Fibroblast of gingiva (primary cell): ENCODE data around the gene OSTF1.

Experiments
- DNase-seq: peaks from one replicate; pipeline ENCODE4 v3.0.0-alpha.2; 2011; ENCODE audit warnings: low read depth

Gene OSTF1

DNA sequence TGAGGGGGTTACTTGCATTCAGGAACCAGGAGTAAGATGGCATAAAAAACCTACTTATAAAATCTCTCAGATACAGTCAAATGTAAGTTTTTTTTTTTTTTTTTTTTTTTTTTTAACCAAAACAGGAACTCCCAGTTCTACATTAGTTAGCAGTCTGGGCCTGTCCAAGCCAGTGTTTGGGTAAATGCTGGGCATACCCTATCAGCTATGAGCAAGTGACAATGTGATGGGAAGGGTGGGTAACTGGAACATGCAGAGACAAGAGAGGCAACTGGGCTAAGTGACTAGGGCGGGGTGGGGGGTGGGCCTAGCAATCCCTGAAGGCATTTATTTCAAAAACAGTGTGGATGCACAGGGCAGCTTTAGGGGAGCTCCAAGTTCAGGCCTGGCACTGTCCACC lies 2.7 kb upstream of the OSTF1 start:
- DNase-seq: no peak

DNA sequence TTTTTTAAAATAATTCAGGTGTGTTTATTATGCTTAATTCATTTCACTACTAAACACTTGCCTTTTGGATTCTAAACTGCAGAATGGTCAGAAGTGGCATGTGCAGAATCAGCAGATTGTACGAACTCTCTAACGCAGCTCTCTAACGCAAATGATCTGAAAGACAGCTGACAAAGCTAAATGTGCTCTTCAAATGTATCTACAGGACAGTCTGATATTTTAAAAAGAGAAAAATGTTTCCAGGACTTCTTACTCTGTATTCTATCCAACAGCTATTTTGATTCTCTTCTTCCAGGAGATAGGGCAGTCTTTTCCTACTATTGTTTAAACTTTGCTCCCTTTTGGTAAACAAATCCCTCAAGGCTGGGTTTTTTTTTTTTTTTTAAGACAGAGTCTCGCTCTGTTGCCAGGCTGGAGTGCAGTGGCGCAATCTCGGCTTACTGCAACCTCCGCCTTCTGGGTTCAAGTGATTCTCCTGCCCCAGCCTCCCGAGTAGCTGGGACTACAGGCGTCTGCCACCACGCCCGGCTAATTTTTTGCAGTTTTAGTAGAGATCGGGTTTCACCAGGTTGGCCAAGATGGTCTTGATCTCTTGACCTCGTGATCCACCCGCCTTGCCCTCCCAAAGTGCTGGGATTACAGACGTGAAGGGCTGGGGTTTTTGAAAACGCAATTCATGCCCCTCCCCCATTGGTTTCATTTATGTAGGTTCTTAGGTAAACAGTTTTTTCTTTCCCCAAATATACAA lies 1.6 kb upstream of the OSTF1 start:
- peak; percentile 13 for DNase-seq

DNA sequence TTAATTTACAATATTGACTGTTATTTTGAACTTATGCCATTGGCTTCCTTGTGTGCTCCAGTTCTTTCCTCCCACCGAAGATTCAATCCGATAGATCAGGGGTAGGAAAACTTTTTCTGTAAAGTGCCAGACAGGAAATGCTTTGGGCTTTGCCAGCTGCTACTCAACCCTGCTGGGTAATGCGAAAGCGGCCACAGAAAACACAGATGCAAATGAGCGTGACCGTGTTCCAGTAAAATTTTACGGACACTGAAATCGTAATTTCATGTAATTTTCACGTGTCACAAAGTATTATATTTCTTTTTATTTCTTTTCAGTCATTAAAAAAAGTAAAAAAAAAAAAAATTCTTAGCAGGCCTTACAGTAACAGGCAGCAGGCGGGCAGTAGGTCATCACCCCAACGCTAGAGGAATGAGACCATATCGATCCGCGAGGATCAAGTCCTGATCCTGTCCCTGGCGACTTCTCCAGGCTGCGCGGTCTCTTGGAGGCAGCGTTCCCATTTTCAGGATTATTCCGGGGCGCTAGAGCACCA lies 958 bp upstream of the OSTF1 start:
- DNase-seq: peak; percentile 65

DNA sequence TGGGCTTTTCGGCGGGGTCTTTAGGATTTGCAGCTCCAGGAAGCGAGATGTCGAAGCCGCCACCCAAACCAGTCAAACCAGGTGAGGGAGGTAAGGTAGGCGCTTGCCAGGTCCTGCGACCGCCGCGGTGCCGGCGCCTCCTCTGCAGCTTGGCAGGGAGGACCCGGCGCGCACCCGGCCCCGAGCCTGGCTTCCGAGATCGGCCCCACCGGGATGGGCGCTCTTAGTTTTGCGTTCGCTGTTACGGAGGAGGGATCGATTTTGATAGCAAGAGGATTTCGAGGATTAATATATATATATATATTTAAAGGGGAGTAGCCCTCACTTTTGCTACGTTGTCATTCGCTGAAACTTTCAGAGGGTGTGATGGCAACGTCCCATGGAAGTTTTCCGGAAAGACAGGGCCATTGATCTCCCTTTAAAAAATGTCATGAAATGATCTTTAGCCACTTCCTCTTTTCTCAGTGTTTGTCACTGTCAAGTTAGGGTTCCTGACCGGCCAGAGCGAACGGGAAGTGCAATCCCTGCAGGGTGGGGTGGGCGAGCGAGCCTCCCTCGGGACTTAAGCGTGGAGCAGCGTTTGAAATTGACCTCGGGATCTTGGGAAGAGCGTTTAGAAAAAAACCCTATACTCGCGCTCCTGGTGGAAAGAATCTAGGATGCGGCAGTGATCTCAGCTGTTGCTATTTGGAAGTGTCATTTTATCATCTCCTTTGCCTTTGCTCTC lies 495 bp downstream of the OSTF1 start:
- peak; percentile 72 for DNase-seq

DNA sequence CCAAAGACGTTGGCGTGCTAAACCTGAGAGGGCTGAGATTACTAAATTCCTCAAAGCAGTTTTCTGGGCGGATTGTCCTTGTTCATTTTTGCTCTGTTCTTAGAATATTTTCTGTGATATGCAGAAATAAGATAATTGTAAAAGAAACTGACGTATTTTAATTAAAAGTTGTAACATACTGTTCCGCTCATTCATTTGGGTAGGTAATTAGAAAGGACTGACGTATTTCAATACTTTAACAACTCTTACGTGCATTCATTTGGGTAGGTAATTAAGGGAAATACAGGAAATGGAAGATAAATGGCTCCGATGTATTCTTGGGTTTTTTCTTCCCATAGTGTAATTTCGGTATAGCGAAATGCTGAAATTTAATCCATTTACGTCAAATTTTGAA lies 1.1 kb downstream of the OSTF1 start:
- DNase-seq: no peak

DNA sequence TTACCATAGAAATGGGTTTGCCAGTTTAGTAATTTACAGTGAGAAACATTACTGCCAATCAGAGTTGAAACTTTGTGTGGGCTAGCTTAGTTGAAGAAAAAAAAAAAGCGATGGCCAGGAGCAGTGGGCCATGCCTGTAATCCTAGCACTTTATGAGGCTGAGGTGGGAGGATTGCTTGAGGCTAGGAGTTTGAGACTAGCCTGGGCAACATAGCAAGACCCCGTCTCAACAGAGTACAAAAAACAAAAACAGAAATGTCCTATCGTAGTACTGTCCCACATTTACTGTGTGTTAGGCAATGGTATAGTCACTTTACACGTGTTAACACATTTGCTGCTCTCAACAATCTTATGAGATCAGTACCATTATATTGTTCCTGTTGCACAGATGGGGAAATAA lies 2.3 kb downstream of the OSTF1 start:
- no peak for DNase-seq

DNA sequence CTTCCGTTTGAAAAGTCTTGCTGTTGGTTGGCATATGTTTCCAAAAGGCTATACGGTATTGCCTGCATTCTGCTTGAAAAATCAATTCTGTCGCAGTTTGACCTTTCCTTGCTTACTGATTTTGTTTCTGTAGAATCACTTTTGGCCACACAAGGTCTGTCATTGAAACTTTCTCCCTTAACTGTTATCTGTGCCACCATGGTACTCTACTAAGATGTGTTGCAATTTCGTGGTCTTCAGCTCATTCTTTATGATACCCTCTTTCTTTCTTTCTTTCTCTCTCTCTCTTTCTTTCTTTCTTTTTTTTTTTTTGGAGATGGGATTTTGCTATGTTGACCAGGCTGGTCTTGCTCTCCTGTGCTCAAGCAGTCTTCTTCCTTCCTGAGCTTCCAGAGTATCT lies 4.5 kb downstream of the OSTF1 start:
- DNase-seq: no peak

DNA sequence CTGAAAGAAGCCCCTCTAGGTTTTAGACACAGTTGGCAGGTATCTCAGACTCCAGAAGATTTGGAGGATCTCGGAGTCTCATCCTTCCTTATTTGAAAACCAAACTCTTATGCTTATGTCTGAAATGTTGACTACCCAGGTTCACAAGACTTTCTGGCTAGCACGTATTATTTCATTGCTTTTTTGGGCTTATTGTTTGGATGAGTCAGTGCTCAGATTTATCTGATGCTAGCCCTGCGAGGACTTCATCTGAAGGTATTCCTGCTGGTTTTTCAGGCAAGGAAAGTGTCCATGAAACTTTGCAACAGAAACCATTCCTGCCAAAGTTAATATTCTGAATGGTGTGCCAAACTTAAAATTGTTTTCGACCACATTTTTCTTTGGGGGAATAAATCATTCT lies 8.5 kb downstream of the OSTF1 start:
- DNase-seq: no peak

DNA sequence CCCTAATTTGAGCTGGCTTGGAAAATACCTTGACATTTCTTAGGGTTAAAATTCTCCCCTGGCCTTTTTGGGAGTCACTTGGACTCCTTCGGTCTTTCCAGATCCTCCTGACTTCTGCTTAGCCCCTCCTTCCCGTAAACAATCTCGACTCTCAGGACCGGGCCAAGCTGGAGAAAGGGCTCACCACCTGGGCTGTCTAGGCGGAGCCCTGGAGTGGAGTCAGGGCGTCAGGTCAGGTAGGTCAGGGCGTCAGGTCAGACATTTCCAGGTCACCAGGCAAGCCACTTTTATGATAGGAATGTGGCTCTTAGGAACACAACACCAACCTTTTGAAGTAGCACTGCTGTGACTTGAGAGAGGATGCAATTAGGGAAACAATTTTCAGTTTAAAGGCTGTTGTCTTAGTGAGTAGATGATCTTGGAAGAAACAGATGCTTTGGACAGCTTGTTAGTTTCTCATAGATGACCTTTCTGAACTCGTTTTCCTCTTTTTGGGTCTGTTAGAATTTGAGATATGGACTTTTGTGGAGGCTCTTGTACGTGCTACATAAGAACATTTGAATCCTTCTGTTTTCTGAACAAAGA lies 12.8 kb downstream of the OSTF1 start:
- DNase-seq: no peak

DNA sequence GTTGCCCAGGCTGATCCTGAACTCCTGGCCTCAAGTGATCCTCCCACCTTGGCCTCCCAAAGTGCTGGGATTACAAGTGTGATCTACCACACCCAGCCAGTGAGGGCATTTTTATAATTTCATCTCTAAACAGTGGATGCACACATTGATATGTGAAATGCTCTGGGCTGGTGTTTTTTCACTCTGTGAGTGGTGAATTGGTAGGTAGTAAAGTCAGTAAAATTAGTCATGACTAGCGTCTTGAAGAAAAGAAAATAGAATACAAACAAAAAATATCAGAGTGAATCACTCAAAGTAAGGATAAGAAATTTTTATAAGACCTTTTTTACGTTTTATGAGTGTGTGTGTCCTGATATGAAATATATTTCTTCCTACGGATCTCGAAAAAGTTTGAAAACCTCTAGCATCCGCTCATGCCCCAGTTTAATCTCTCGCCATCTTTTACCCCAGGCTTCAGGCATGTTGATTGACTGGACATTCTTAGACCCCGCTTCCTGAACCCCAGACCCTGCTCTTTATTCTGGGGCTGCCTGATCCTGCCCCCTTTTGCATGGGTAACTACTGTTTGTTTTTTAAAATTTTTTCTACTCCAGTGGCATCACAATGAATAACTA lies 14.0 kb downstream of the OSTF1 start:
- DNase-seq: no peak

DNA sequence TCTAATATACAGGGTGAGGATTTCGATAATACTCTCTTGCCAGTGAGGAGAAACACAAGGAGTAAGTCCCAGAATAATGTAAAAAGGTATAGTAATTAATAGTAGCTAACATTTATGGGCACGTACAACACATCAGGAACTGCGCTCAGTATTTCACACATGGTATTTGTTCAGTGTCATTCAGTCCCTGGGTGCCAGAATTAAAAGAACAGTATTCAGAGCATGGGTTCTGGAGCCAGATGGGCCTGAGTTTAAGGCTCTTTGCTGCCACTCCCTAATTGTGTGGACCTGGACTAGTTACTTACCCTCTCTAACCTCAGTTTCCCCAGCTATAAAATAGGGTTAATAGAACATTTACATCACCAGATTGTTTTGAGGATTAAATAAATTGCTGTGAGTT lies 16.3 kb downstream of the OSTF1 start:
- DNase-seq: no peak

DNA sequence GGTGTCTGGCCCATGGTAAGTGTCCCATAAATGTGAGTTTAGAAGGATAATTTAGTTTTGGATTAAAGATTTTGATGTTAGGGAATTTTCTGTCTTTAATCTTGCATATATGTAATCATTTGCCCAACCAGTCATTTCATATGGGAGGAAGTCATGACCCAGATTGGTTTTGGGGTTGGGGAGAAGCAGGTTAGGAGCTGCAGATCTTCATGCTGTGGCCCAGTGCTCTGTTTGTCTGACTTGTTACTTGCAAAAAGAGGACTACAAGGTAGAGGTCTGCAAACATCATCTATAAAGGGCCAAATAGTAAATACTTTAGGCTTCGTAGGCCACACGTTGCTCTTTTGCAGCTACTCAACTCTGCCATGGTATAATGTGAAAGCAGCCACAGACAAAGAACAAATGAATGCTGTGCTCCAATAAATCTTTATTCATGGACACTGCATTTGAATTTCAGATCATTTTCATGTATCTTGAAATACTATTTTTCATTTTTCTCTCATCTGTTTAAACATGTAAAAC lies 16.8 kb downstream of the OSTF1 start:
- no peak for DNase-seq

DNA sequence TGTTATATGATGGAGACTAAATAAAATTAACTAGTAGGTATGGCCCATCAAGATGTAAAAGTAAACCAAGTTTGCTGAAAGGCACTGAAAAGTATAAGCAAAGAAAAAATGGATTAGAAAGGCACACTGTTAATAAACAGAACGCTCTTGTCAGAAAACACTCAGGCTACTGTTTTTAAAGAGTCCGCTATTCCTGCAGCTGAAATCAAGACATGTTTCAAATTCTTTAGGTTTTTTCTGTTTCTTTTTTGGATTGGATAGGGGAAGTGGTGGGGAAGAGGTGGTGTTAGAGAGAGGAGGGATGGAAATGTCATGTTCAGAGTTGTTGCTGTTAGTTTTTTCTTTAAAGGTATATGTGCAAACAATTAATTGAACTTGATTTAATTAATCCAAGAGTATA lies 17.5 kb downstream of the OSTF1 start:
- no peak for DNase-seq

DNA sequence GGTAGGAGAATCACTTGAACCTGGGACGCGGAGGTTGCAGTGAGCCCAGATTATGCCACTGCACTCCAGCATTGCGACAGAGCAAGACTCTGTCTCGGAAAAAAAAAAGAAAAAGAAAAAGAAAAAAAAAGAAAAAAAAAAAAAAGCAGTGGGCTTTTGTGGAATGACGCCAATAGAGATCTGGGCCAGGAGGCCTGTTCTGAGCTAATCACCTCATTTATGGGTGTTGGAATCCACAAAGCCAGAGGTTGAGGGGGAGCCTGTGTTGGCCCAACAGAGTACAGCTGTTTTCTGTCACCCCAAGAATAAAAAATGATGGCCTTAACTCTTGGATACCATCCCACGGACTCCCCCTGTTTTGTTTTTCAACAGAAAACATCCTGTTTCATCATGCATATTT lies 18.5 kb downstream of the OSTF1 start:
- no peak for DNase-seq

DNA sequence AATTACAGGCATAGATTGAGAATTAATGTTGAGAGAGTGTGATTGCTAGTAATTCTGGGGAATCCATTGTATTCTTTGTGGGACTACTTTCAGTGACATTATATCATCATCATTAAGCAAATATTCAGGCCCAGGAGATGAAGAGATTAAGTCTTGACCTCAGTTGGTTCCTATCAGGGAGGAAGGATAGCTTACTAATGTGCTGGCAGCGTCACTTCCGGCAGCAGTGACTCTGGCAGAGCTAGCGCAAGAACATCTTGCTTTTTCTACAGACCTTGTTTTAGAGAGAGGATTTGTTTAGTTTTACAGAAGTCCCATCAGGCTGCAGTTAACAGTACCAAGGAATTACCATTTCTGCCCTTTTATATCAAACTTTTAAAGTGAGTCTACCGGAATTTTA lies 20.3 kb downstream of the OSTF1 start:
- DNase-seq: peak; percentile 29

DNA sequence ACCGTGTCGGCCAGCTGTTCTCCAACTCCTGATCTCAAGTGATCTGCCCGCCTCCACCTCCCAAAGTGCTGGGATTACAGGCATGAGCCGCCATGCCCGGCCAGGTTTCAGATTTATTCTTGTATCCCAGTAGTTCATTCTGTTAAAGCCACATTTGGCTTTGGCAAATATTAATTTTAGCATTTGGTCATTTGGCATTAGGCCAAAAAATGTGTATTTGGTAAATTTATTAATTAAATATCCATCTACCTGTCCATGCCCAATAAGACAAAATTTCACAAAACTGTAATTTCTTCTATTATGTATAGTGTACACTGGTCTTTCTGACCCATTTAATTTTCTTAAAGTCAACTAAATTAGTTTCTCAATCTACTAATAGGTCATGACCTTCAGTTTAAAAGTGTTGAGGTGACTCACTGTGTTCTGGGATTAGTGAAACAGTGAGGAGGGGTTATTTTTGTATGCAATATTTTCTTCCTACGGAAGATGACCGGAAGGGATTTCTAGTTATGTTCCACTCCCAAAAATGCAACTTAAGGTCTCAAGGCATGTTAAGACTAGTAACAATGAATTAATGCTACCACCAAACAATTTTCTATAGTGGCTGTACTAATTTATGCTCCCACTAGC lies 21.0 kb downstream of the OSTF1 start:
- DNase-seq: no peak

DNA sequence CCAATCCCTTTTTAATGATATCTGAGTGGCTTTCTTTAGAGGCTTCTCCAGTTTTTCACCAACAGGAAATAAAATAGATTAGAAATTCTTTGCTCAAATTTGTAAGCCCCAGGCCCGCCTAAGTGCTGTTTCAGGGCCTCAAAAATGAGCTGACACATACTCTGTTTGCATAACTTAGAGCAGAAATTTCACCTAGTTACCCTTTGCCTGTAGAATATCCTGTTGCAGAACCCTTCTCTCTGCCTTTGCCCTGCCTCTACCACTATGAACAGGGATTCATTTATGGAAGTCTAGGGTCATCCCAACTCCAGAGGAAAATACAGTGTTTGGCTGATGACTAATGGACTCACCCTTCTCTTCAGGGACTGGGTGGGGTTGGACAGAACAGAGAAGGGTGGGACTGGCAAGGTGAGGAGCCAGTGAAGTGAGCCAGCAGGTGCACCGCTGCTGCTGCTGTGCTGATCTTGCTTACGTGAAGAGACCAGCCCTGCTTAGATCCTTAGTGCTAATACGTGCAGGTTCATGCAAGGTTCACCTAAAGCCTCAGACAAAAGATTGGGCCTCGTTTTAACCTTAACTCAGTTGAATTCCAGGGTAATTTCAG lies 22.8 kb downstream of the OSTF1 start:
- no peak for DNase-seq

DNA sequence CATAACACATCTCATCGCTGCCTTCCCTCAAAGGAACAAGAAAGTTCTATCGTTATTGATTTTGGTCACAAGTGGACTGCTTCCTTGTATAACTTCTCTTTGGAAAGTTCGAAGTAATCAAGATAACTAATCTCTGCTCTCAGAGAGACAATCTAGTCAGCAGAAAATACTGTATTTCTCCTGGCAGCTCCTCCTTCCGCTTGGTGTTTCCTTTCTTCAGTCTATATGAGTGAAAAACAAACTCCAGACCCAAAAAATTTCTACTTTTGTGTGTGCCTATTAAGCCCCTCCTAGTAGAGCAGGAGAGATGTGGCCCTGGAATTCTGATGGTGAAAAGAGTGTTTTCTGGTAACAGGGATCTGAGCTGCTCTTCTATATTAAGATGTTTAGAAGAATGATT lies 24.5 kb downstream of the OSTF1 start:
- no peak for DNase-seq

DNA sequence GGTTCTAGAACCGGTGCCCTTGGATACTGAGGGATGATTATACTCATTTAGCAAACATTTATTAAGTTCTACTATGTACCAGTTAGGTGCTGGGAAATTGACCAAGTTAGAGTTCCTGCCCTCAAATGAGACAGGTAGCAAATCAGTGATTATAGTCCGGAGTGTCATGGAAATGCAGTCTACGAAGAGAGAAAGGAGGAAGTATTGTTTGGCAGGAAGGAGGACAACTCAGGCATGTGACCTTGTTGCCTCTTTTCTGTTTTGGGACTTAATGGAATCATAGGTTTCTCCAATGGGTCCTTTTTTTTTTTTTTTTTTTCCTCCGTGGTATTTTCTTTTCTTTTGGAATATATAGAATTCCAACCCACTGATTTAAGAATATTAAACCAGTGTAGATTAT lies 28.0 kb downstream of the OSTF1 start:
- DNase-seq: no peak

DNA sequence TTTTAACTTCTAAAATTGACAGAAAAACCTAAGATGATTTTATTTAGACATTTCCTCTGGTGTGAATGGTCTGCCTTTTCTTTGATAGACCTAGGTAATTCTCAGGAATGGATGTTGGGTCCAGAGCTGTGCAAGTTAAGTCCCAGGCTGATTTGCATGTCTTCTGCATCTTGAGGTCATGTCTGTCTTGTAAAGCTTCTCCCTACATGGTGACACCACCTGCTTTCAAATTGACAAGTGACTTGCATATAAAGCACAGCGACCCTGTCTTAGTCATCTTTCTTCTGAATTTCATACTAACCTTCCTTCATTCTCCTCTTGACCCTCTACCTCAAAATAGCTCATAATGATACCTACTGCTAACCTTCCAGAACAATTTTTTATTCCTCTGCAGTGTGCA lies 29.2 kb downstream of the OSTF1 start:
- DNase-seq: no peak

DNA sequence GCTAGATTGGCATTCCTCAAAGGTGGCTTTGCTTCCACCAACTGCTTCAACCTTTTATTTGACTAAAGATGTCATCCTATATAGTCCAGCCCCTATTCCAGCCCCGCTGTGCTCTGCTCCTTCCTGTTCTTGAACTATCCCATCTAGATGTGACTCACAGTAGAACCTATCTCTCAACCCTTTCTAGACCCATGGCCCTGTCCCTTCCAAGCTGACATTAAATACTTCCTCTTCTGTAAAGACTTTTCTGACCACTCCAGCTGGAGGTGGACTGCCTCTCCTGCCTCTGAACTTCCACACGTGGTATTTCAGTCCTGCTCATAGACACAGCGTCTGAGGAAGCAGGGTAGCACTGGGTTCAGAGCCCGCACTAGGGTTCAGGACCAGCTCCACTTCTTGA lies 32.4 kb downstream of the OSTF1 start:
- no peak for DNase-seq
